RWPE1 (cell line): Measurements from ENCODE around the gene CNN3.

Experiments used
- CTCF ChIA-PET: fragments of 350-600 bp; sonication (Branson Sonifier 250); formaldehyde crosslinking; extraction: SDS; loops from one replicate; lab custom pipeline; 2021; lab: Yijun Ruan, JAX
- POLR2A ChIA-PET: fragments of 400-600 bp; formaldehyde crosslinking; extraction: SDS; loops from one replicate; lab custom pipeline; 2020; ENCODE audit warnings: antibody characterized with exemption; ENCODE audit not compliant: low non-redundant PET; lab: Yijun Ruan, JAX
- DNase-seq: peaks from one replicate; pipeline ENCODE4 v3.0.0; 2012; ENCODE audit warnings: low spot score
- H3K27ac ChIP-seq: fragments of 450-650 bp; 2 replicates; pipeline ENCODE4 v1.5.1; 2017
- TF ChIP-seq, protein P1 (sequence below): fragments of 450-650 bp; conservative IDR thresholded peaks from 2 replicates; pipeline ENCODE4 v1.5.1; 2017; ENCODE audit warnings: low read depth, mild to moderate bottlenecking

Gene CNN3

DNA sequence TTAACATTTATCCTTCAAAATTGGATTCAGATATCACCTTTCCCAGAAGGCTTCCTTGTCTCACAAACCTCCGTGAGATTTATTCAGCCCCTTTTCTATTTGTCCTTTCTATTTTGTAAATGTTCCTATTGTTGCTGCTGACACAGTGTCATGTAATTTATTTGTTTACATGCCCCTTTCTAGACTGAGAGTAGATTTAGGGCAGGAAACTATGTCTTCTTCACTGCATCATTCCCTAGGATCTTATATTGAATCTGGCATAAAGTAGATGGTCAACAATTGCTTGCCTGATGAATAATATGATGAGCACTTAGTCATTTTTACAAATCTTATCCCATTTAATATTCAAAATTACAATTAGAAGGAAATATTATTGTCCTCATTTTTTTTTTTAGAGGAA is 8.1 kb upstream of the CNN3 start:
- no peak for DNase-seq
- CTCF ChIA-PET = interaction anchor here (0.7 to 0.9 kb wide), 2 partner anchors 12 to 81 kb away, joined by 3 to 4 read pairs; no protein-coding TSS in a partner anchor
- TF ChIP-seq, protein P1, sequence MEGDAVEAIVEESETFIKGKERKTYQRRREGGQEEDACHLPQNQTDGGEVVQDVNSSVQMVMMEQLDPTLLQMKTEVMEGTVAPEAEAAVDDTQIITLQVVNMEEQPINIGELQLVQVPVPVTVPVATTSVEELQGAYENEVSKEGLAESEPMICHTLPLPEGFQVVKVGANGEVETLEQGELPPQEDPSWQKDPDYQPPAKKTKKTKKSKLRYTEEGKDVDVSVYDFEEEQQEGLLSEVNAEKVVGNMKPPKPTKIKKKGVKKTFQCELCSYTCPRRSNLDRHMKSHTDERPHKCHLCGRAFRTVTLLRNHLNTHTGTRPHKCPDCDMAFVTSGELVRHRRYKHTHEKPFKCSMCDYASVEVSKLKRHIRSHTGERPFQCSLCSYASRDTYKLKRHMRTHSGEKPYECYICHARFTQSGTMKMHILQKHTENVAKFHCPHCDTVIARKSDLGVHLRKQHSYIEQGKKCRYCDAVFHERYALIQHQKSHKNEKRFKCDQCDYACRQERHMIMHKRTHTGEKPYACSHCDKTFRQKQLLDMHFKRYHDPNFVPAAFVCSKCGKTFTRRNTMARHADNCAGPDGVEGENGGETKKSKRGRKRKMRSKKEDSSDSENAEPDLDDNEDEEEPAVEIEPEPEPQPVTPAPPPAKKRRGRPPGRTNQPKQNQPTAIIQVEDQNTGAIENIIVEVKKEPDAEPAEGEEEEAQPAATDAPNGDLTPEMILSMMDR = no peak
- POLR2A ChIA-PET = no interaction called here
- no peak overlapping the region for H3K27ac ChIP-seq

DNA sequence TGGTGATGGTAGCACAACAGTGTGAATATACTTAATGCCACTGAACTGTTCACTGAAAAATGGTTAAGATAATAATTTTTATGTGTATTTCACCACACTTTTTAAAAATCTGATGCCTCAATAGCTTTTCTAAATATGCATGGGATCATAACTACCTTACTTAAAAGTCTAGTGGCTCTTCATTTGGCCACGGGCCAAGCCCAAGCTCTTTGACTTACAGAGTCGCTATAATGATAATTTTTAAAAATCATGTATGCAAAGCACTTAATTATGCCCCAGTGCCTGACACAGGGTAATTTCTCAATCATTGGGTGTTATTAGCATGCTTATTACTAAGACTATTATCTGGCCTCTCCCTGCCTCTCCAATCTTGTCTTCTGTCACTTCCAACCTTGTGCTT is 7.6 kb upstream of the CNN3 start:
- POLR2A ChIA-PET = no interaction called here
- TF ChIP-seq, protein P1 = no peak
- DNase-seq = no peak
- no peak overlapping the region for H3K27ac ChIP-seq
- CTCF ChIA-PET = no interaction called here

DNA sequence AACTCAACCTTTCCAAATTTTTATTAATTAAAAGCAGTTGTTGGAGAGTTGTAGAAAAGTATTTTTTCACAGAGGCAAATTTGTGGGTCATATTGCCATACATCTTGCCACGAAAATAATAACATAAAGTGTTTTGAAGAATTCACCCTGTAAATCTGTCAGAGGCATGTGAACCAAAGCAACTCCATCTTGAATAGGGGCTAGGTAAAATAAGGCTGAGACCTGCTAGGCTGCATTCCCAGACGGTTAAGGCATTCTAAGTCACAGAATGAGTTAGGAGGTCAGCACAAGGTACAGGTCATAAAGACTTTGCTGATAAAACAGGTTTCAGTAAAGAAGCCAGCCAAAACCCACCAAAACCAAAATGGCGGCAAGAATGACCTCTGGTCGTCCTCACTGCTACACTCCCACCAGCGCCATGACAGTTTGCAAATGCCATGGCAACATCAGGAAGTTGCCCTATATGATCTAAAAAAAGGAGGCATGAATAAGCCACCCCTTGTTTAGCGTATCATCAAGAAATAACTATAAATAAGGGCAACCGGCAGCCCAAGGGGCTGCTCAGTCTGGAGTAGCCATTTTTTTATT is 4.4 kb upstream of the CNN3 start:
- ChIA-PET POLR2A (no interaction called here), CTCF (no interaction called here)
- DNase-seq = no peak
- TF ChIP-seq, protein P1 = no peak
- H3K27ac ChIP-seq = no peak overlapping the region

- H3K27ac ChIP-seq = no peak overlapping the region
- no peak for DNase-seq
- TF ChIP-seq, protein P1 = no peak
- ChIA-PET CTCF (interaction anchor here (0.8 kb wide), 1 partner anchor 75 kb away, joined by 4 read pairs; no protein-coding TSS in a partner anchor), POLR2A (no interaction called here)
Measured at GRCh38 chr1:94929351-94930217, 2.7 kb upstream of the CNN3 start.

DNA sequence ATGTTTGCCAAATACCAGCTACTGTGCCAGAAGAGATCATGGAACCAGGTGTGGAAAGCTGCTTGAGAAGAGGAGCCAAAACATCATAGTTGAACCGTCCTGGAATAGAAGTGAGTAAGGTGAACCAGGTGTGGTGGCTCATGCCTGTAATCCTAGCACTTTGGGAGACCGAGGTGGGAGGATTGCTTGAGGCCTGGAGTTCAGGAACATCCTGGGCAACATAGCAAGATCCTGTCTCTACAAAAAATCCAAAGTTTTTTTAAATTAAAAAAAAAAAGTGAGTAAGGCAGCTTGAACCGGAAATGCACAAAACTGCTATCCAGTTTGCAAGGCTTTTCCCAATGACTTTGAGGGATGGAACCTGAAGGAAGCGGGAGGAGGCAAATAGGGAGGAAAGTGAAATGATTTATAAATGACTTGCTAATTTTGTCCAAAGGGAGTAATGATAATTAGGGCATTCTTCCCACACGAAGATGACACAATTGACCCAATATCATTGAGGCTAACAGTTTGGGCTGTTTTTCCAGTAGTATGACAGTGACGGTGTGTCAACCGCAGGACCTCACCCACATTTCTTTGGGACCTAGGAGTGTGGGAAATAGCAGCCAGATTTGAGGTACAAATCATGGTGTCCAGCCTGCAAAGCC is 1.5 kb upstream of the CNN3 start:
- DNase-seq = no peak
- H3K27ac ChIP-seq = no peak overlapping the region
- ChIA-PET CTCF (interaction anchor here (0.8 to 1.6 kb wide), 2 partner anchors 74 to 113 kb away, joined by 4 to 9 read pairs; no protein-coding TSS in a partner anchor), POLR2A (no interaction called here)
- TF ChIP-seq, protein P1 = no peak
